H1 (cell line): ENCODE data around the gene TTLL9. TPM values are rescaled to one million over a fixed set of nuclear protein-coding genes. Genes with fewer than 3 reads are reported as not detected.

Source experiments
- CTCF ChIA-PET: fragments of 300-600 bp; sonication (Branson Sonifier 250); formaldehyde crosslinking; loops from one replicate; lab custom pipeline; 2021; ENCODE audit not compliant: partially characterized antibody; lab: Charles Lee
- POLR2A ChIA-PET: fragments of 300-600 bp; sonication (Branson Sonifier 250); formaldehyde crosslinking; loops from one replicate; lab custom pipeline; 2021; ENCODE audit warnings: inconsistent platforms; ENCODE audit not compliant: partially characterized antibody; lab: Charles Lee
- DNase-seq, 2 experiments: peaks; one replicate each; pipeline versions ENCODE4 v3.0.0 to v3.0.0-alpha.2; 2010 to 2022; ENCODE audit warnings: low spot score in 2 of 2, low read depth in 1 of 2, mixed read lengths in 1 of 2
- FAIRE-seq: peaks from 2 replicates; lab custom pipeline; 2011; peaks lifted over from hg19 to GRCh38; lab: Jason Lieb, UNC
- H2AFZ ChIP-seq: 2 replicates; pipeline ENCODE4 v1.8.1; 2012; ENCODE audit warnings: low read length, inconsistent platforms
- H2AK5ac ChIP-seq: 2 replicates; pipeline ENCODE4 v1.6.1; 2013; ENCODE audit warnings: low read depth, low read length
- H2BK120ac ChIP-seq: replicated peaks from 2 replicates; pipeline ENCODE3; 2013; ENCODE audit warnings: low read depth, low read length, inconsistent platforms
- H2BK12ac ChIP-seq: 2 replicates; pipeline ENCODE4 v1.6.1; 2013; ENCODE audit warnings: low read depth, low read length
- H2BK15ac ChIP-seq: 2 replicates; pipeline ENCODE4 v1.6.1; 2013; ENCODE audit warnings: low read length
- H2BK20ac ChIP-seq: 2 replicates; pipeline ENCODE4 v1.6.1; 2013; ENCODE audit warnings: low read length
- H2BK5ac ChIP-seq: 2 replicates; pipeline ENCODE4 v1.6.1; 2013; ENCODE audit warnings: low read depth, low read length
- H3K14ac ChIP-seq: 2 replicates; pipeline ENCODE4 v1.6.1; 2013; ENCODE audit warnings: inconsistent platforms; ENCODE audit not compliant: insufficient read length
- H3K18ac ChIP-seq: 2 replicates; pipeline ENCODE4 v1.6.1; 2013; ENCODE audit warnings: low read length; ENCODE audit errors: extremely low read depth
- H3K23ac ChIP-seq: 2 replicates; pipeline ENCODE4 v1.6.1; 2013; ENCODE audit warnings: inconsistent platforms; ENCODE audit not compliant: insufficient read length
- H3K23me2 ChIP-seq: 2 replicates; pipeline ENCODE4 v1.6.1; 2013; ENCODE audit warnings: low read depth, low read length
- H3K27ac ChIP-seq: 2 replicates; pipeline ENCODE4 v1.6.1; 2011; ENCODE audit warnings: low read depth, low read length, inconsistent platforms
- H3K27me3 ChIP-seq, 4 experiments: replicated peaks in 1 of 4; 1 replicate in 1 of 4; 2 replicates in 3 of 4; pipeline versions ENCODE4 v1.6.1 to v1.8.1; 2011 to 2013; ENCODE audit warnings: low read length in 3 of 4, mild to moderate bottlenecking in 3 of 4, inconsistent platforms in 2 of 4, mixed read lengths in 2 of 4, moderate library complexity in 1 of 4; ENCODE audit not compliant: control insufficient read depth in 3 of 4, insufficient read depth in 3 of 4; ENCODE audit errors: extremely low read depth in 1 of 4
- H3K36me3 ChIP-seq, 4 experiments: 2 replicates each; pipeline versions ENCODE4 v1.6.1 to v1.8.1; 2011 to 2013; ENCODE audit warnings: mild to moderate bottlenecking in 4 of 4, low read length in 3 of 4, moderate library complexity in 2 of 4, control low read depth in 1 of 4, inconsistent platforms in 1 of 4; ENCODE audit not compliant: insufficient read depth in 4 of 4, control insufficient read depth in 2 of 4
- H3K4ac ChIP-seq: replicated peaks from 2 replicates; pipeline ENCODE3; 2013; ENCODE audit warnings: low read length, low read depth, mixed read lengths, inconsistent platforms; ENCODE audit not compliant: insufficient read length
- H3K4me1 ChIP-seq, 4 experiments: replicated peaks in 1 of 4; 1 replicate in 1 of 4; 2 replicates in 3 of 4; pipeline versions ENCODE4 v1.6.1 to v1.8.1; 2011 to 2013; ENCODE audit warnings: low read length in 3 of 4, inconsistent platforms in 2 of 4, mixed read lengths in 1 of 4; ENCODE audit not compliant: insufficient read depth in 4 of 4, control insufficient read depth in 3 of 4
- H3K4me2 ChIP-seq, 2 experiments: 2 replicates each; pipeline versions ENCODE4 v1.6.1 to v1.8.1; 2011 to 2013; ENCODE audit warnings: low read depth in 2 of 2, low read length in 2 of 2, control low read depth in 1 of 2, inconsistent platforms in 1 of 2, mild to moderate bottlenecking in 1 of 2; ENCODE audit not compliant: insufficient read depth in 1 of 2
- H3K4me3 ChIP-seq, 4 experiments: fragments of 200-600, 300-600 bp in 1 of 4; sonication (generic), shearing (Covaris generic), sonication (Bioruptor Twin) in 1 of 4; 2 replicates each; pipeline versions ENCODE4 v1.5.1 to v1.8.1; 2011 to 2016; ENCODE audit warnings: low read length in 4 of 4, low read depth in 3 of 4, control low read depth in 2 of 4, inconsistent platforms in 2 of 4, mild to moderate bottlenecking in 2 of 4, mixed read lengths in 1 of 4, moderate library complexity in 1 of 4; ENCODE audit not compliant: insufficient read depth in 2 of 4; ENCODE audit errors: extremely low read depth in 1 of 4
- H3K56ac ChIP-seq: replicated peaks from 2 replicates; pipeline ENCODE3; 2013; ENCODE audit warnings: low read depth, mild to moderate bottlenecking, mixed read lengths, low read length, inconsistent platforms; ENCODE audit not compliant: insufficient read length
- H3K79me1 ChIP-seq: 2 replicates; pipeline ENCODE4 v1.6.1; 2013; ENCODE audit warnings: low read depth, low read length, control low read depth
- H3K79me2 ChIP-seq, 2 experiments: 2 replicates each; pipeline versions ENCODE4 v1.6.1 to v1.8.1; 2012 to 2013; ENCODE audit warnings: low read length in 2 of 2, mild to moderate bottlenecking in 2 of 2, inconsistent platforms in 1 of 2; ENCODE audit not compliant: insufficient read depth in 2 of 2, control insufficient read depth in 1 of 2
- H3K9ac ChIP-seq, 4 experiments: replicated peaks in 1 of 4; 1 replicate in 1 of 4; 2 replicates in 3 of 4; pipeline versions ENCODE4 v1.6.1 to v1.8.1; 2011 to 2013; ENCODE audit warnings: low read depth in 3 of 4, low read length in 3 of 4, control low read depth in 2 of 4, mild to moderate bottlenecking in 2 of 4, moderate library complexity in 2 of 4, inconsistent platforms in 1 of 4; ENCODE audit errors: extremely low read depth in 1 of 4
- H3K9me3 ChIP-seq, 2 experiments: 2 replicates each; pipeline versions ENCODE4 v1.6.1 to v1.8.1; 2012 to 2013; ENCODE audit warnings: mild to moderate bottlenecking in 2 of 2, moderate library complexity in 2 of 2, control low read depth in 1 of 2, inconsistent platforms in 1 of 2, low read depth in 1 of 2, low read length in 1 of 2, mixed read lengths in 1 of 2; ENCODE audit not compliant: insufficient read depth in 2 of 2
- H4K20me1 ChIP-seq, 2 experiments: replicated peaks in 1 of 2; 2 replicates each; pipeline versions ENCODE3 to v1.8.1; 2011 to 2013; ENCODE audit warnings: inconsistent platforms in 2 of 2, low read length in 2 of 2, mild to moderate bottlenecking in 1 of 2; ENCODE audit not compliant: insufficient read depth in 2 of 2, control insufficient read depth in 1 of 2
- H4K5ac ChIP-seq: 2 replicates; pipeline ENCODE4 v1.6.1; 2013; ENCODE audit warnings: low read length, low read depth, mixed read lengths, inconsistent platforms; ENCODE audit not compliant: insufficient read length
- H4K8ac ChIP-seq: 2 replicates; pipeline ENCODE4 v1.8.0; 2013; ENCODE audit warnings: mild to moderate bottlenecking, moderate library complexity, low read length, inconsistent platforms; ENCODE audit not compliant: insufficient read depth; ENCODE audit errors: extremely low read depth
- H4K91ac ChIP-seq: replicated peaks from 2 replicates; pipeline ENCODE3; 2013; ENCODE audit warnings: low read length, mixed read lengths, inconsistent platforms; ENCODE audit not compliant: insufficient read length
- BCL11A ChIP-seq, 2 experiments: IDR thresholded peaks; one replicate each; pipeline ENCODE4 v1.6.1; 2011; ENCODE audit warnings: low read depth in 2 of 2, low read length in 2 of 2, mild to moderate bottlenecking in 2 of 2
- CHD2 ChIP-seq: IDR thresholded peaks from 2 replicates; pipeline ENCODE4 v1.6.1; 2012; ENCODE audit warnings: low read length, improper control_type of control experiment
- KDM4A ChIP-seq: IDR thresholded peaks from one replicate; pipeline ENCODE4 v1.7.1; 2012; ENCODE audit warnings: low read depth, mild to moderate bottlenecking, moderate library complexity, low read length, inconsistent platforms; ENCODE audit not compliant: severe bottlenecking
- NANOG ChIP-seq: IDR thresholded peaks from 2 replicates; pipeline ENCODE4 v1.6.1; 2011; ENCODE audit warnings: low read length, low read depth, mild to moderate bottlenecking, inconsistent platforms; ENCODE audit not compliant: insufficient read depth, poor library complexity, severe bottlenecking
- PHF8 ChIP-seq: fragments of 200-600 bp; sonication (generic); conservative IDR thresholded peaks from 2 replicates; pipeline ENCODE4 v1.7.1; 2012; ENCODE audit warnings: low read depth, mild to moderate bottlenecking, inconsistent platforms, low read length, moderate library complexity
- SIRT6 ChIP-seq: IDR thresholded peaks from one replicate; pipeline ENCODE4 v1.7.1; 2012; ENCODE audit warnings: low read length, inconsistent platforms
- TAF1 ChIP-seq: IDR thresholded peaks from 2 replicates; pipeline ENCODE4 v1.6.1; 2011; ENCODE audit warnings: mild to moderate bottlenecking, low read depth, low read length
- TCF12 ChIP-seq: IDR thresholded peaks from 2 replicates; pipeline ENCODE4 v1.6.1; 2011; ENCODE audit warnings: low read depth, mild to moderate bottlenecking, low read length
- ZNF274 ChIP-seq: IDR thresholded peaks from 2 replicates; pipeline ENCODE4 v1.7.0; 2012; ENCODE audit warnings: low read length, borderline replicate concordance; ENCODE audit errors: extremely low read depth
- WGBS, 2 experiments: shearing (Covaris generic) in 1 of 2; methylation state at CpG; one replicate each; pipeline versions ENCODE4 v1.1.6 to v1.1.7; 2013 to 2015; ENCODE audit warnings: low lambda C conversion rate in 2 of 2, mixed read lengths in 2 of 2, inconsistent platforms in 1 of 2, low coverage in 1 of 2, missing lambda C conversion rate in 1 of 2; ENCODE audit not compliant: insufficient replicate concordance in 2 of 2, insufficient coverage in 1 of 2, insufficient read length in 1 of 2; ENCODE audit errors: extremely low coverage in 1 of 2, missing lambda C conversion rate in 1 of 2; 5-methylcytosine and 5-hydroxymethylcytosine counted together
- polyA plus RNA-seq, 7 experiments: library from polyadenylated mRNA; depleted of rRNA in 3 of 7; stranded (reverse) in 5 of 7; unstranded in 2 of 7; fragments of >200 nt in 5 of 7; fragments of 200-250 nt in 2 of 7; gene quantifications; 1 replicate in 5 of 7; 2 replicates in 1 of 7; 4 replicates in 1 of 7; pipeline versions ENCODE4 v1.2.1 to v1.2.3, GENCODE V29; 2011 to 2013; ENCODE audit warnings: missing spikeins in 2 of 7, mixed read lengths in 2 of 7
- total RNA-seq: library from RNA; stranded (reverse); fragmentation: NEBNext Ultra II Directional; extraction: Animal tissue kit (Norgen Biotek cat#: 25700); gene quantifications from 2 replicates; pipeline ENCODE4 v1.2.1, GENCODE V29; 2021
- TF ChIP-seq, protein P1 (sequence below), 3 experiments: IDR thresholded peaks; 1 replicate in 2 of 3; 2 replicates in 1 of 3; pipeline versions ENCODE4 v1.5.1 to v1.6.1; 2011; ENCODE audit warnings: low read length in 3 of 3, mild to moderate bottlenecking in 3 of 3, inconsistent platforms in 2 of 3, low read depth in 1 of 3, moderate library complexity in 1 of 3; ENCODE audit not compliant: insufficient read depth in 1 of 3; ENCODE audit errors: control extremely low read depth in 1 of 3
- TF ChIP-seq, protein P2 (sequence below): IDR thresholded peaks from 2 replicates; pipeline ENCODE4 v1.6.1; 2012; ENCODE audit warnings: inconsistent platforms

TTLL9 gene
- total and polyA plus RNA-seq, 2 of the 8 experiments (the other 6 are each of a cell fraction or from before 2014, with no cell fraction given): 0.06 TPM; not detected in 1

DNA sequence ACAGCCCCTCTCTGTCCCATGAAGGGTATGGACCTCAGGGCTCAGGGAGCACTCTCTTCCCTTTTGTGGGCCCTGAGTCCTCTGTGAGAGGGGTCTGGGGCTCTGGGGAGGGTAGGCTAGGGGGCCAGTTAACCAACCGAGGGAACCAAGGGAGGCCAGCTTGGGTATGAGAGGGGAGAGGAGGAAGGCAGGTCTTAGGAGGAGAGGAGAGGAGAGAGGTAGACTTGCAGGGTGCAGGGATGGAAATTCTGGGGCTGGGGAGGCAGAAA lies 827 bp upstream of the TTLL9 start:
- Histone ChIP-seq H2AFZ (peak overlapping the region; percentile 78; the same call in 1 of the 2 replicates), H3K23ac (no peak overlapping the region), H2BK5ac (no peak overlapping the region), H3K27ac (no peak overlapping the region), H3K23me2 (peaks cover 9% of the 10 kb centered on the region), H3K14ac (no peak overlapping the region), H3K36me3 (no peaks in the 10 kb centered on the region), H4K20me1 (peaks cover 0 to 6% of the 10 kb centered on the region in 2 experiments), H3K79me2 (no peaks in the 10 kb centered on the region), H3K18ac (no peak overlapping the region), H3K4me1 (peaks cover 0 to 12% (median 6%) of the 10 kb centered on the region in 4 experiments; a peak in 6 of 7 replicates), H3K9ac (peak overlapping the region; percentile 34 to 79 (median 68); a peak in 6 of 7 replicates), H3K56ac (no peak overlapping the region), H3K9me3 (no peaks in the 10 kb centered on the region), H2BK20ac (no peak overlapping the region), H3K4me2 (peak overlapping the region; percentile 71 to 96), H4K91ac (no peak overlapping the region), H2BK120ac (no peak overlapping the region), H2BK15ac (no peak overlapping the region), H3K79me1 (no peaks in the 10 kb centered on the region), H3K4me3 (peak overlapping the region; percentile 47 to 89 (median 71); a peak in 7 of 8 replicates), H2BK12ac (peak overlapping the region; percentile 60; the same call in 1 of the 2 replicates), H4K5ac (no peak overlapping the region), H4K8ac (0 out of 2 replicates have a peak overlapping the region, but pooled peaks have one; percentile 96), H2AK5ac (no peak overlapping the region), H3K4ac (no peak overlapping the region), H3K27me3 (peaks cover 19 to 35% (median 29%) of the 10 kb centered on the region in 4 experiments)
- WGBS, 2 experiments: 25% methylated on average over 1 of the region's 1 CpG; no CpG with 5 or more reads in 1 of the 2 experiments
- DNase-seq: no peak
- FAIRE-seq: no peak
- ChIA-PET POLR2A (interaction anchor here (0.8 kb wide), 1 partner anchor 10 kb away, joined by 3 read pairs; no protein-coding TSS in a partner anchor), CTCF (interaction anchor here (0.8 to 5.5 kb wide), 2 partner anchors 16 kb away, joined by 3 to 32 read pairs; no protein-coding TSS in a partner anchor)
- TF ChIP-seq, protein P1, sequence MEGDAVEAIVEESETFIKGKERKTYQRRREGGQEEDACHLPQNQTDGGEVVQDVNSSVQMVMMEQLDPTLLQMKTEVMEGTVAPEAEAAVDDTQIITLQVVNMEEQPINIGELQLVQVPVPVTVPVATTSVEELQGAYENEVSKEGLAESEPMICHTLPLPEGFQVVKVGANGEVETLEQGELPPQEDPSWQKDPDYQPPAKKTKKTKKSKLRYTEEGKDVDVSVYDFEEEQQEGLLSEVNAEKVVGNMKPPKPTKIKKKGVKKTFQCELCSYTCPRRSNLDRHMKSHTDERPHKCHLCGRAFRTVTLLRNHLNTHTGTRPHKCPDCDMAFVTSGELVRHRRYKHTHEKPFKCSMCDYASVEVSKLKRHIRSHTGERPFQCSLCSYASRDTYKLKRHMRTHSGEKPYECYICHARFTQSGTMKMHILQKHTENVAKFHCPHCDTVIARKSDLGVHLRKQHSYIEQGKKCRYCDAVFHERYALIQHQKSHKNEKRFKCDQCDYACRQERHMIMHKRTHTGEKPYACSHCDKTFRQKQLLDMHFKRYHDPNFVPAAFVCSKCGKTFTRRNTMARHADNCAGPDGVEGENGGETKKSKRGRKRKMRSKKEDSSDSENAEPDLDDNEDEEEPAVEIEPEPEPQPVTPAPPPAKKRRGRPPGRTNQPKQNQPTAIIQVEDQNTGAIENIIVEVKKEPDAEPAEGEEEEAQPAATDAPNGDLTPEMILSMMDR (IDR thresholded peaks at IDR 0.05; ENCODE audit: control extremely low read depth in 1 of 3, insufficient read depth in 1 of 3, low read depth in 1 of 3, low read length in 3 of 3): no peak
- TF ChIP-seq SIRT6 (no peak), TCF12 (no peak), PHF8 (no peak), ZNF274 (no peak), CHD2 (no peak), NANOG (no peak), BCL11A (IDR thresholded peaks at IDR 0.05; ENCODE audit: low read depth in 2 of 2, low read length in 2 of 2) (no peak), TAF1 (no peak), KDM4A (no peak)
- TF ChIP-seq, protein P2, sequence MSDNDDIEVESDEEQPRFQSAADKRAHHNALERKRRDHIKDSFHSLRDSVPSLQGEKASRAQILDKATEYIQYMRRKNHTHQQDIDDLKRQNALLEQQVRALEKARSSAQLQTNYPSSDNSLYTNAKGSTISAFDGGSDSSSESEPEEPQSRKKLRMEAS: no peak
